ENCODE data around the gene CPEB3. TPM values are rescaled to one million over a fixed set of nuclear protein-coding genes. Genes with fewer than 3 reads are reported as not detected.

Gene CPEB3
- total RNA-seq, 1 donor from 2014 or later = 1.6 TPM

- Mint-ChIP-seq H3K27ac (ENCODE audit: unreplicated experiment) (no peak overlapping the region), H3K27me3 (ENCODE audit: low read depth) (no peaks in the 10 kb centered on the region), H3K4me3 (no peak overlapping the region), H3K4me1 (no peaks in the 10 kb centered on the region), H3K9me3 (no peaks in the 10 kb centered on the region), H3K36me3 (ENCODE audit: low read depth) (no peaks in the 10 kb centered on the region)
- DNase-seq (ENCODE audit: low read depth, low spot score) = no peak
- TF ChIP-seq CTCF (conservative IDR thresholded peaks at IDR 0.05) = no peak
Measured at GRCh38 chr10:92200564-92200963, 90.3 kb downstream of the CPEB3 start.

DNA sequence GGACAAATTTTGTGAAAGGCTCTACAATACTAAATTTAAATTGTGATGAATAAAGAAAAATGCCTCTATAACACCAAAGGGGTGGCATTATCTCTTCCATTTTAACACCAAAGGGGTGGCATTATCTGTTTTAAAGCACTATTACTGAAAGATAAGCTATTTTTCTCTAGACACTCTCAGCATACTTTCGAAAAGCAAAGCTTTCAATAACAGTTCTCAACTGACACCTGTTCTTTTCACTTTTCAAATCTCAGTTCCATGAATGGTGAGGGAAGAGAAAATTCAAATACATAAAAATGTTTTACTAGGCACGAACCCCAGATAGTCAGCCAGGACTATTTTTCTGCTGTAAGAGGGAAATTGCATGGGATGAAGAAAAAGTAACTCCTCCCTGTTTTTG is 103.8 kb downstream of the CPEB3 start:
- DNase-seq (ENCODE audit: low read depth, low spot score) = no peak
- H3K27me3 Mint-ChIP-seq (ENCODE audit: low read depth) = no peaks in the 10 kb centered on the region

GRCh38 chr10:92184977-92185376 is 105.9 kb downstream of the CPEB3 start:
- Mint-ChIP-seq H3K4me3 (no peak overlapping the region), H3K27ac (ENCODE audit: unreplicated experiment) (no peak overlapping the region), H3K27me3 (ENCODE audit: low read depth) (no peaks in the 10 kb centered on the region), H3K9me3 (no peaks in the 10 kb centered on the region), H3K36me3 (ENCODE audit: low read depth) (no peaks in the 10 kb centered on the region), H3K4me1 (no peaks in the 10 kb centered on the region)
- no peak for DNase-seq (ENCODE audit: low read depth, low spot score)
- TF ChIP-seq CTCF (conservative IDR thresholded peaks at IDR 0.05) = no peak

More for the DNA sequence above, 103.8 kb downstream of the CPEB3 start:
- no peak overlapping the region for H3K27ac Mint-ChIP-seq (ENCODE audit: unreplicated experiment)
- H3K9me3 Mint-ChIP-seq = no peaks in the 10 kb centered on the region
- H3K4me3 Mint-ChIP-seq = no peak overlapping the region
- H3K36me3 Mint-ChIP-seq (ENCODE audit: low read depth) = no peaks in the 10 kb centered on the region
- no peaks in the 10 kb centered on the region for H3K4me1 Mint-ChIP-seq
- TF ChIP-seq CTCF (conservative IDR thresholded peaks at IDR 0.05) = no peak

GRCh38 chr10:92183199-92183598 is 107.7 kb downstream of the CPEB3 start:
- Mint-ChIP-seq H3K4me1 (no peaks in the 10 kb centered on the region), H3K27ac (ENCODE audit: unreplicated experiment) (no peak overlapping the region), H3K36me3 (ENCODE audit: low read depth) (no peaks in the 10 kb centered on the region), H3K27me3 (ENCODE audit: low read depth) (no peaks in the 10 kb centered on the region), H3K4me3 (no peak overlapping the region), H3K9me3 (no peaks in the 10 kb centered on the region)
- no peak for TF ChIP-seq CTCF (conservative IDR thresholded peaks at IDR 0.05)
- DNase-seq (ENCODE audit: low read depth, low spot score) = no peak

DNA sequence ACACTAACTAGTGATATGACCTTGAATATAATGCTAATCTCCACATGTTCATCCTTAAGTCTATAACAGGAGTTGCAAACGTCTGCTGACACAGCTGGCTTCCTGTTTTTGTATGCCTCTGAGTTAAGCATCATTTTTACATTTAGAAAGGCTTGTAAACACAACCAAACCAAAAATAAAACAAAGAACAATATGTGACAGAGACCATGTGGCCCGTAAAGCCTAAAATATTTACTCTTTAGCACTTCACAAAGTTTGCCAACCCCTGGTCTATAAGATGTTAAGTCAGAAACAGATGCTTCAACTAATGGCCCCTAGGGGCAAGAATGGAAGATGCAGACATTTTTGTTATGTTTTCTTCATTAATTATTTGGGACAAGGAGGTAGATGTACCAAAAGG is 109.3 kb downstream of the CPEB3 start:
- Mint-ChIP-seq H3K9me3 (no peaks in the 10 kb centered on the region), H3K4me1 (no peaks in the 10 kb centered on the region), H3K27me3 (ENCODE audit: low read depth) (no peaks in the 10 kb centered on the region), H3K27ac (ENCODE audit: unreplicated experiment) (no peak overlapping the region), H3K4me3 (no peak overlapping the region), H3K36me3 (ENCODE audit: low read depth) (no peaks in the 10 kb centered on the region)
- no peak for DNase-seq (ENCODE audit: low read depth, low spot score)
- peak; percentile 55 for TF ChIP-seq CTCF (conservative IDR thresholded peaks at IDR 0.05)

- Mint-ChIP-seq H3K4me3 (no peak overlapping the region), H3K9me3 (no peaks in the 10 kb centered on the region), H3K4me1 (no peaks in the 10 kb centered on the region), H3K27me3 (ENCODE audit: low read depth) (no peaks in the 10 kb centered on the region), H3K36me3 (ENCODE audit: low read depth) (no peaks in the 10 kb centered on the region), H3K27ac (ENCODE audit: unreplicated experiment) (no peak overlapping the region)
- no peak for DNase-seq (ENCODE audit: low read depth, low spot score)
- no peak for TF ChIP-seq CTCF (conservative IDR thresholded peaks at IDR 0.05)
Measured at GRCh38 chr10:92180399-92180798, 110.5 kb downstream of the CPEB3 start.

All from neural crest cell (in vitro differentiated cells).